ENCODE measurements around the gene ZFP92. TPM values are rescaled to one million over a fixed set of nuclear protein-coding genes. Genes with fewer than 3 reads are reported as not detected.
"Not testable (repeated sequence)": the region's sequence is repeated elsewhere in the genome, so short reads cannot be mapped to it uniquely, and the experiment has no call there.

The ZFP92 gene
- polyA plus RNA-seq, 1 donor from 2014 or later: not detected

DNA sequence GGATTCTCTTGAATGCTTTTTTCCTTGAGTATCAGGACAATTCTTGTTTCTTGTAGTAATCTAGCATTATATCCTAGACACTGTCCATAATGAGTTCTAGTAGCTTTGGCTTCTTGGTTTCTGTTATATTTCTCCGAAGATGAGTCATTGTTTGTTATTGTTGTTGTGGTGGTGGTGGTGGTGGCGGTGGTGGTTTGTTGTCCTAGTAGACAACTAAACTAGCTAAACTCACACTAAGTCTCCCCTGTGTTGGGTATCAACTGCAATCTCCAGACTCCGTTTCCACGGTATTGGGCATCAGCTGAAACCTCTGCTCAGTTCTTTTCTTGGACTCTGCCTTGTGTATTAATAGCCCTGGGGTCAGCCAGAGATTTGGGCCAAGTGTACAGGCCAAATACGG lies 6.9 kb upstream of the ZFP92 start:
- not testable (repeated sequence) for H3K27me3 ChIP-seq (ENCODE audit: insufficient read depth, low read depth, low read length); H3K4me2 ChIP-seq (ENCODE audit: low read length); H3K27ac ChIP-seq (ENCODE audit: low read length); H3K9ac ChIP-seq (ENCODE audit: low read length); H3K36me3 ChIP-seq (ENCODE audit: insufficient read depth, low read length); H4K20me1 ChIP-seq (ENCODE audit: insufficient read depth); H3F3A ChIP-seq (ENCODE audit: insufficient read depth, low read length, poor library complexity, severe bottlenecking); H3K4me3 ChIP-seq (ENCODE audit: low read length); H2AFZ ChIP-seq (ENCODE audit: low read depth, low read length); H3K79me2 ChIP-seq (replicated peaks; ENCODE audit: insufficient read depth, low read length); H3K9me2 ChIP-seq (ENCODE audit: insufficient read depth, low read length); H3K9me3 ChIP-seq (ENCODE audit: low read length)

- TF ChIP-seq TAF1 (IDR thresholded peaks at IDR 0.05; ENCODE audit: low read depth): no peak
- TF ChIP-seq MXI1 (conservative IDR thresholded peaks at IDR 0.05; ENCODE audit: poor library complexity, severe bottlenecking): no peak
- no peak for TF ChIP-seq RAD21 (conservative IDR thresholded peaks at IDR 0.05)
- no peak for TF ChIP-seq REST (IDR thresholded peaks at IDR 0.05; ENCODE audit: borderline replicate concordance)
- no peak for TF ChIP-seq EZH2 (IDR thresholded peaks at IDR 0.05; ENCODE audit: borderline replicate concordance, insufficient read depth, low read length, poor library complexity, severe bottlenecking)
- TF ChIP-seq SMC3 (conservative IDR thresholded peaks at IDR 0.05; ENCODE audit: poor library complexity): no peak
- TF ChIP-seq EP300 (conservative IDR thresholded peaks at IDR 0.05; ENCODE audit: poor library complexity, severe bottlenecking): no peak
- no peak for TF ChIP-seq CTCF (IDR thresholded peaks at IDR 0.05; ENCODE audit: poor library complexity, severe bottlenecking)
- H3K4me2 ChIP-seq (ENCODE audit: low read length): no peak overlapping the region
- H3K27ac ChIP-seq (ENCODE audit: low read length): no peak overlapping the region
- no peaks in the 10 kb centered on the region for H3K27me3 ChIP-seq (ENCODE audit: insufficient read depth, low read depth, low read length)
- H3F3A ChIP-seq (ENCODE audit: insufficient read depth, low read length, poor library complexity, severe bottlenecking): no peaks in the 10 kb centered on the region
- no peak overlapping the region for H2AFZ ChIP-seq (ENCODE audit: low read depth, low read length)
- H3K36me3 ChIP-seq (ENCODE audit: insufficient read depth, low read length): no peaks in the 10 kb centered on the region
- no peak overlapping the region for H3K9ac ChIP-seq (ENCODE audit: low read length)
- H3K79me2 ChIP-seq (replicated peaks; ENCODE audit: insufficient read depth, low read length): no peaks in the 10 kb centered on the region
- H4K20me1 ChIP-seq (ENCODE audit: insufficient read depth): no peaks in the 10 kb centered on the region
- H3K4me3 ChIP-seq (ENCODE audit: low read length): no peak overlapping the region
- no peaks in the 10 kb centered on the region for H3K9me3 ChIP-seq (ENCODE audit: low read length)
- H3K9me2 ChIP-seq (ENCODE audit: insufficient read depth, low read length): no peaks in the 10 kb centered on the region
These were observed 5.8 kb upstream of the ZFP92 start for GRCh38 chrX:153405426-153405825.

GRCh38 chrX:153406011-153406410 lies 5.3 kb upstream of the ZFP92 start:
- Histone ChIP-seq H4K20me1 (ENCODE audit: insufficient read depth) (no peaks in the 10 kb centered on the region), H3K9me3 (ENCODE audit: low read length) (no peaks in the 10 kb centered on the region), H3K4me2 (ENCODE audit: low read length) (no peak overlapping the region), H3K36me3 (ENCODE audit: insufficient read depth, low read length) (no peaks in the 10 kb centered on the region), H2AFZ (ENCODE audit: low read depth, low read length) (no peak overlapping the region), H3K4me3 (ENCODE audit: low read length) (no peak overlapping the region), H3K9ac (ENCODE audit: low read length) (no peak overlapping the region), H3F3A (ENCODE audit: insufficient read depth, low read length, poor library complexity, severe bottlenecking) (no peaks in the 10 kb centered on the region), H3K27ac (ENCODE audit: low read length) (no peak overlapping the region), H3K9me2 (ENCODE audit: insufficient read depth, low read length) (no peaks in the 10 kb centered on the region), H3K27me3 (ENCODE audit: insufficient read depth, low read depth, low read length) (no peaks in the 10 kb centered on the region), H3K79me2 (replicated peaks; ENCODE audit: insufficient read depth, low read length) (no peaks in the 10 kb centered on the region)
- TF ChIP-seq CTCF (IDR thresholded peaks at IDR 0.05; ENCODE audit: poor library complexity, severe bottlenecking) (no peak), POLR2AphosphoS5 (IDR thresholded peaks at IDR 0.05) (no peak), MXI1 (conservative IDR thresholded peaks at IDR 0.05; ENCODE audit: poor library complexity, severe bottlenecking) (no peak), EP300 (conservative IDR thresholded peaks at IDR 0.05; ENCODE audit: poor library complexity, severe bottlenecking) (no peak), REST (IDR thresholded peaks at IDR 0.05; ENCODE audit: borderline replicate concordance) (no peak), EZH2 (IDR thresholded peaks at IDR 0.05; ENCODE audit: borderline replicate concordance, insufficient read depth, low read length, poor library complexity, severe bottlenecking) (no peak)

Data from neural cell (in vitro differentiated cells).